ENCODE data around the gene NPEPL1. TPM values are rescaled to one million over a fixed set of nuclear protein-coding genes. Genes with fewer than 3 reads are reported as not detected.

The NPEPL1 gene
- total and polyA plus RNA-seq, 2 of the 8 experiments (the other 6 are each of a cell fraction or from before 2014, with no cell fraction given): 12.4 to 26.8 TPM

DNA sequence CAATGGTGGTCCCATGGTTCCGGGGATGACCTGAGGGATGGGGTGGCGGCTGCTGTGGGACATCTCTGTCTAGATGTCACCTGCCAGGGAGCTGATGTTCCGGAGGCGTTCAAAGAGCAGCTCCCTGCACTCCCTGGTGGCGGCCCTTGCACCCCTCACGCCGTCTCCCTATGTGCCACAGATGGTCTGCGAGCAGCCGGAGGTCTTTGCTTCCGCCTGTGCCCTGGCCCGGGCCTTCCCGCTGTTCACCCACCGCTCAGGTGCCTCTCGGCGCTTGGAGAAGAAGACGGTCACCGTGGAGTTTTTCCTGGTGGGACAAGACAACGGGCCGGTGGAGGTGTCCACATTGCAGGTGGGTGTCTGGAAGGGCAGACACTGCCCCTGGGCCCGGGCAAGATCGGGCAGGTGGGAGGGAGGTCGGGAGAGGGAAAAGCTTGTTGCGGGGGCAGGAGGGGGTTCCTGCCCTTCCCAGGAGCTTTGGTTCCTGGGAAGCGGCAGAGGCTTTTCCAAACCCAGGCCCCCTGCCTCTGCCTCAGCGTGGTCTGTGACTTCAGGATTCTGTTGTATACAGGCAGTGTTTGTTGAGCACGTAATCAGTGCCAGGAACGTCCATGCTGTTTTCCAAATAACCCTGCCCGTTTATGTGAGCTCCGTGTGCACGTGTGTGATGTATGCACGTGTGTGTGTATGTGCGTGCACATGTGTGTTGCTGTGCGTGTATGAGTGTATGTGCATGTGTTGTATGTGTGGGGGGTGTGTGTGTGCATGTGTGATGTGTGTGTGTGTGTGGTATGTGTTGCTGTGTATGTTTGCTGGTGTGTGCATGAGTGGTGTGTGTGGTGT, 1.9 kb downstream of the NPEPL1 start:
- no peak overlapping the region for H4K5ac ChIP-seq (ENCODE audit: insufficient read length, low read depth, low read length)
- H3K36me3 ChIP-seq (ENCODE audit: control insufficient read depth in 2 of 4, insufficient read depth in 4 of 4, low read length in 3 of 4): peaks cover 2 to 19% (median 5%) of the 10 kb centered on the region in 4 experiments; a peak in 7 of 8 replicates
- peak overlapping the region in 1 of 2 experiments; percentile 58; a peak in 1 of 4 replicates for H3K4me2 ChIP-seq (ENCODE audit: insufficient read depth in 1 of 2, low read depth in 2 of 2, low read length in 2 of 2)
- peaks cover 3 to 19% (median 13%) of the 10 kb centered on the region in 4 experiments for H3K4me1 ChIP-seq (replicated peaks in 1 of 4; ENCODE audit: control insufficient read depth in 3 of 4, insufficient read depth in 4 of 4, low read length in 3 of 4)
- H4K8ac ChIP-seq (ENCODE audit: extremely low read depth, insufficient read depth, low read length): peak overlapping the region; percentile 59
- no peak overlapping the region for H3K27ac ChIP-seq (ENCODE audit: low read depth, low read length)
- DNase-seq (ENCODE audit: low read depth in 1 of 2, low spot score in 2 of 2): no peak
- 94% methylated on average over 33 of the region's 33 CpGs; no CpG with 5 or more reads in 1 of the 2 experiments for WGBS, 2 experiments (ENCODE audit: extremely low coverage in 1 of 2, insufficient coverage in 1 of 2, insufficient read length in 1 of 2, insufficient replicate concordance in 2 of 2, low coverage in 1 of 2, low lambda C conversion rate in 2 of 2, missing lambda C conversion rate in 1 of 2)
- FAIRE-seq: no peak
- no peaks in the 10 kb centered on the region; a peak in 1 of 4 replicates for H3K79me2 ChIP-seq (ENCODE audit: control insufficient read depth in 1 of 2, insufficient read depth in 2 of 2, low read length in 2 of 2)
- H2BK20ac ChIP-seq (ENCODE audit: low read length): 0 out of 2 replicates have a peak overlapping the region, but pooled peaks have one; percentile 9
- H3K18ac ChIP-seq (ENCODE audit: extremely low read depth, low read length): no peak overlapping the region
- H3K9me3 ChIP-seq (ENCODE audit: insufficient read depth in 2 of 2, low read depth in 1 of 2, low read length in 1 of 2): no peaks in the 10 kb centered on the region
- peak overlapping the region; percentile 63 for H2BK15ac ChIP-seq (ENCODE audit: low read length)
- H4K91ac ChIP-seq (replicated peaks; ENCODE audit: insufficient read length, low read length): peak overlapping the region; percentile 97
- no peak overlapping the region for H2BK120ac ChIP-seq (replicated peaks; ENCODE audit: low read depth, low read length)
- H2AFZ ChIP-seq (ENCODE audit: low read length): no peak overlapping the region
- H3K27me3 ChIP-seq (replicated peaks in 1 of 4; ENCODE audit: control insufficient read depth in 3 of 4, extremely low read depth in 1 of 4, insufficient read depth in 3 of 4, low read length in 3 of 4): no peaks in the 10 kb centered on the region
- peaks cover 4% of the 10 kb centered on the region; the same call in 1 of the 2 replicates for H3K23me2 ChIP-seq (ENCODE audit: low read depth, low read length)
- H3K23ac ChIP-seq (ENCODE audit: insufficient read length): no peak overlapping the region
- H3K4me3 ChIP-seq (ENCODE audit: extremely low read depth in 1 of 4, insufficient read depth in 2 of 4, low read depth in 3 of 4, low read length in 4 of 4): no peak overlapping the region
- POLR2A ChIA-PET (ENCODE audit: partially characterized antibody): interaction anchor here (0.7 to 16.8 kb wide), 12 partner anchors 8 to 145 kb away, joined by 3 to 188 read pairs (median 5); partner anchors contain the start of gene STX16
- peaks cover 3 to 8% of the 10 kb centered on the region in 2 experiments for H4K20me1 ChIP-seq (replicated peaks in 1 of 2; ENCODE audit: control insufficient read depth in 1 of 2, insufficient read depth in 2 of 2, low read length in 2 of 2)
- peak overlapping the region; percentile 98 for H3K56ac ChIP-seq (replicated peaks; ENCODE audit: insufficient read length, low read depth, low read length)
- no peak overlapping the region for H3K14ac ChIP-seq (ENCODE audit: insufficient read length)
- H3K79me1 ChIP-seq (ENCODE audit: low read depth, low read length): 0 out of 2 replicates have a peak, but pooled peaks cover 4% of the 10 kb centered on the region
- CTCF ChIA-PET (ENCODE audit: partially characterized antibody): interaction anchor here (0.6 to 2.2 kb wide), 13 partner anchors 9 to 216 kb away, joined by 3 to 11 read pairs (median 5); partner anchors contain the start of gene STX16
- peak overlapping the region; percentile 65 for H3K4ac ChIP-seq (replicated peaks; ENCODE audit: insufficient read length, low read depth, low read length)
- TF ChIP-seq TAF7 (optimal IDR thresholded peaks at IDR 0.05; ENCODE audit: borderline replicate concordance, low read depth, low read length): no peak
- TF ChIP-seq RBBP5 (IDR thresholded peaks at IDR 0.05; ENCODE audit: borderline replicate concordance, low read depth, low read length): no peak
- no peak for TF ChIP-seq SIN3A (conservative IDR thresholded peaks at IDR 0.05 in 1 of 2, IDR thresholded peaks at IDR 0.05 in 1 of 2; ENCODE audit: low read depth in 1 of 2, low read length in 2 of 2)
- H2BK12ac ChIP-seq (ENCODE audit: low read depth, low read length): peak overlapping the region; percentile 62; the same call in 1 of the 2 replicates
- peak overlapping the region; percentile 28 for H2AK5ac ChIP-seq (ENCODE audit: low read depth, low read length)
- H2BK5ac ChIP-seq (ENCODE audit: low read depth, low read length): peak overlapping the region; percentile 8
- H3K9ac ChIP-seq (replicated peaks in 1 of 4; ENCODE audit: extremely low read depth in 1 of 4, low read depth in 3 of 4, low read length in 3 of 4): peak overlapping the region in 1 of 4 experiments; percentile 17; a peak in 1 of 7 replicates

Measured in H1 (cell line).